CD4-positive, alpha-beta T cell treated with Interleukin-12 subunit alpha and Interleukin-12 subunit beta, for 1 hour (primary cell): ENCODE results near the gene LRRC4C.

Source experiments
- DNase-seq: peaks from one replicate; pipeline ENCODE4 v3.0.0-alpha.2; 2020

Gene LRRC4C

GRCh38 chr11:40139066-40139465, 1320.4 kb downstream of the LRRC4C start:
- no peak for DNase-seq

GRCh38 chr11:40134820-40135570, 1324.5 kb downstream of the LRRC4C start:
- no peak for DNase-seq

- no peak for DNase-seq
These were observed 1326.0 kb downstream of the LRRC4C start for GRCh38 chr11:40133498-40133897.

GRCh38 chr11:40132912-40133311, 1326.5 kb downstream of the LRRC4C start:
- DNase-seq = no peak

GRCh38 chr11:40130427-40130826, 1329.0 kb downstream of the LRRC4C start:
- DNase-seq = no peak

- DNase-seq = no peak
These were observed 1330.2 kb downstream of the LRRC4C start for GRCh38 chr11:40129266-40129665.

- no peak for DNase-seq
These were observed 1334.4 kb downstream of the LRRC4C start for GRCh38 chr11:40125054-40125453.

GRCh38 chr11:40119661-40120060, 1339.8 kb downstream of the LRRC4C start:
- no peak for DNase-seq

GRCh38 chr11:40118780-40119179, 1340.7 kb downstream of the LRRC4C start:
- DNase-seq = no peak

- DNase-seq = no peak
These were observed 1341.4 kb downstream of the LRRC4C start for GRCh38 chr11:40118026-40118425.

- no peak for DNase-seq
These were observed 1354.4 kb downstream of the LRRC4C start for GRCh38 chr11:40104941-40105550.

- no peak for DNase-seq
These were observed 1358.7 kb downstream of the LRRC4C start for GRCh38 chr11:40100781-40101180.

- DNase-seq = no peak
These were observed 1359.3 kb downstream of the LRRC4C start for GRCh38 chr11:40100162-40100553.

GRCh38 chr11:40099426-40100161, 1359.9 kb downstream of the LRRC4C start:
- no peak for DNase-seq

- no peak for DNase-seq
These were observed 1364.0 kb downstream of the LRRC4C start for GRCh38 chr11:40095446-40095845.

GRCh38 chr11:40094954-40095353, 1364.5 kb downstream of the LRRC4C start:
- DNase-seq = no peak

GRCh38 chr11:40080434-40080833, 1379.0 kb downstream of the LRRC4C start:
- DNase-seq = no peak
